RWPE2 (cell line): ENCODE measurements around the gene SEMA3D.

Experiments used
- ATAC-seq: fragments of 200-7000 bp; cut with Tn5 transposase; 3 replicates; pipeline ENCODE4 v1.9.1; 2021; ENCODE audit warnings: low read depth
- DNase-seq: peaks from one replicate; pipeline ENCODE4 v3.0.0-alpha.2; 2020; ENCODE audit warnings: low spot score
- H3K27ac ChIP-seq: fragments of 450-650 bp; 2 replicates; pipeline ENCODE4 v1.5.1; 2017; ENCODE audit warnings: mild to moderate bottlenecking; ENCODE audit not compliant: poor library complexity, severe bottlenecking
- H3K27me3 ChIP-seq: fragments of 250-450 bp; sonication (Bioruptor Pico); 2 replicates; pipeline ENCODE4 v1.5.1; 2021; ENCODE audit warnings: mild to moderate bottlenecking, moderate library complexity; ENCODE audit not compliant: insufficient read depth, poor library complexity, severe bottlenecking
- H3K36me3 ChIP-seq: fragments of 250-450 bp; sonication (Bioruptor Pico); 2 replicates; pipeline ENCODE4 v1.5.1; 2020; ENCODE audit warnings: low read depth, mild to moderate bottlenecking, moderate library complexity
- H3K4me1 ChIP-seq: fragments of 250-450 bp; sonication (Bioruptor Pico); 2 replicates; pipeline ENCODE4 v1.5.1; 2021; ENCODE audit warnings: mild to moderate bottlenecking, moderate library complexity; ENCODE audit not compliant: insufficient read depth, poor library complexity, severe bottlenecking
- H3K4me3 ChIP-seq: fragments of 250-450 bp; sonication (Bioruptor Pico); 2 replicates; pipeline ENCODE4 v1.5.1; 2021; ENCODE audit warnings: mild to moderate bottlenecking, moderate library complexity; ENCODE audit not compliant: severe bottlenecking
- H3K9me3 ChIP-seq: fragments of 250-450 bp; sonication (Bioruptor Pico); 2 replicates; pipeline ENCODE4 v1.5.1; 2021; ENCODE audit warnings: mild to moderate bottlenecking, moderate library complexity; ENCODE audit not compliant: severe bottlenecking
- CTCF ChIP-seq: fragments of 450-650 bp; IDR thresholded peaks from one replicate; pipeline ENCODE4 v1.5.1; 2017; ENCODE audit warnings: mild to moderate bottlenecking, moderate library complexity; ENCODE audit not compliant: poor library complexity, severe bottlenecking

SEMA3D gene

GRCh38 chr7:85103962-85104361 is 82.9 kb downstream of the SEMA3D start:
- H3K4me3 ChIP-seq: no peak overlapping the region
- no peaks in the 10 kb centered on the region for H3K27me3 ChIP-seq
- H3K27ac ChIP-seq: peak overlapping the region; percentile 56
- peaks cover 27% of the 10 kb centered on the region for H3K4me1 ChIP-seq
- TF ChIP-seq CTCF: no peak
- ATAC-seq: peak; percentile 64; the same call in 2 of the 3 replicates
- no peaks in the 10 kb centered on the region for H3K36me3 ChIP-seq
- DNase-seq: no peak
- H3K9me3 ChIP-seq: no peaks in the 10 kb centered on the region

GRCh38 chr7:85103357-85103756 is 83.5 kb downstream of the SEMA3D start:
- ATAC-seq: no peak
- TF ChIP-seq CTCF: no peak
- H3K27ac ChIP-seq: peak overlapping the region; percentile 56
- no peak overlapping the region for H3K4me3 ChIP-seq
- no peak for DNase-seq
- no peaks in the 10 kb centered on the region for H3K9me3 ChIP-seq
- peaks cover 27% of the 10 kb centered on the region for H3K4me1 ChIP-seq
- no peaks in the 10 kb centered on the region for H3K36me3 ChIP-seq
- no peaks in the 10 kb centered on the region for H3K27me3 ChIP-seq

- Histone ChIP-seq H3K27ac (peak overlapping the region; percentile 56), H3K27me3 (no peaks in the 10 kb centered on the region)
- ATAC-seq: no peak
These were observed 84.0 kb downstream of the SEMA3D start for GRCh38 chr7:85102813-85103350.

GRCh38 chr7:85101347-85101746 is 85.5 kb downstream of the SEMA3D start:
- Histone ChIP-seq H3K27me3 (no peaks in the 10 kb centered on the region), H3K4me3 (no peak overlapping the region), H3K4me1 (peaks cover 27% of the 10 kb centered on the region), H3K27ac (no peak overlapping the region), H3K9me3 (no peaks in the 10 kb centered on the region), H3K36me3 (no peaks in the 10 kb centered on the region)
- ATAC-seq: no peak
- no peak for DNase-seq
- no peak for TF ChIP-seq CTCF

More at GRCh38 chr7:85102813-85103350, 84.0 kb downstream of the SEMA3D start:
- Histone ChIP-seq H3K36me3 (no peaks in the 10 kb centered on the region), H3K4me3 (no peak overlapping the region), H3K9me3 (no peaks in the 10 kb centered on the region), H3K4me1 (peaks cover 27% of the 10 kb centered on the region)
- no peak for DNase-seq
- TF ChIP-seq CTCF: no peak

- Histone ChIP-seq H3K27ac (no peak overlapping the region), H3K27me3 (no peaks in the 10 kb centered on the region), H3K4me1 (no peaks in the 10 kb centered on the region), H3K4me3 (no peak overlapping the region), H3K9me3 (no peaks in the 10 kb centered on the region), H3K36me3 (no peaks in the 10 kb centered on the region)
- no peak for TF ChIP-seq CTCF
- ATAC-seq (no peak), DNase-seq (no peak)
These were observed 89.0 kb downstream of the SEMA3D start for GRCh38 chr7:85097844-85098243.
